GM21737 (cell line): ENCODE data around the gene SH3GL2.
"Not testable (repeated sequence)": the region's sequence is repeated elsewhere in the genome, so short reads cannot be mapped to it uniquely, and the experiment has no call there.

ENCODE experiments used
- ATAC-seq: cut with Tn5 transposase; IDR thresholded peaks from one replicate; pipeline ENCODE4 v1.9.1; 2021; ENCODE audit warnings: mild to moderate bottlenecking, moderate library complexity; ENCODE audit not compliant: unreplicated experiment

Gene SH3GL2

DNA sequence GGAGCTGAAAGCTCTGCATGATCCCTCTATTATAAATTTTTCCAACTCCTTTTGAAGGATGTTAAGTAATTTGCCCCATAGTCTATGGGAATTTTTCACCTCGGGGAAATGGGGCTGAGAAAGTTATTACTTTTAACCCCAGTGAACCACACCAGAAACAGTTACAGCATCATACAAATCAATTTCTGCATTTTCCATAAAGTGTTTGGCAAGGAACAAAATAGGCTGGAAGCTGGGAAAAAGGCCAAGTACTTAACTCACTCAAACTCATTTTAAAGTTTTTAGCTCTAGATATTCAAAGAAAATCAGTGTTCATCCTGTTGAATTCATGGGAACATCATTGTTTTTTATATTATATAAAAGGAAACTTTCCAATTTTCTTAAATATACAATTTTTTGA lies 160.9 kb downstream of the SH3GL2 start:
- ATAC-seq, result no peak

DNA sequence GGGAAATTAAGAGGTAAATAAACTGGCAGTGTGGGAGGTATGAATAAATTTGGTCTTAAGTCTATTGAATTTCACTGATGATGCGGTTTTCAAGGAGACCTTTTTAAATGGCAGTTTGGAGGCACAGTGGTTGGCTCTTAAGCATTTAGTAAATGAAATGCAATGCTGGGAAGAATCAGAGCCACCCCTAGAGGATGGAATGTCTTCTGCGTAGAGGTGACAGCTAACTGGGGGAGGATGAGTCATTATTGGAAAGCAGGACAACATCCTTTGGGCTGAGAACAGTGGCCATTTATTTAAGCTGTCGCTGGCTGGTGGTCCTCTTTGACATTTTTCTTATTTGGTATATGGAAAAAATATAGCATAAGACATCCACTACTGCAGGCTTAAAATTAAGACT lies 163.2 kb downstream of the SH3GL2 start:
- ATAC-seq, result no peak

GRCh38 chr9:17744786-17745185 lies 165.9 kb downstream of the SH3GL2 start:
- ATAC-seq, result no peak

GRCh38 chr9:17750269-17750668 lies 171.4 kb downstream of the SH3GL2 start:
- ATAC-seq, result no peak

DNA sequence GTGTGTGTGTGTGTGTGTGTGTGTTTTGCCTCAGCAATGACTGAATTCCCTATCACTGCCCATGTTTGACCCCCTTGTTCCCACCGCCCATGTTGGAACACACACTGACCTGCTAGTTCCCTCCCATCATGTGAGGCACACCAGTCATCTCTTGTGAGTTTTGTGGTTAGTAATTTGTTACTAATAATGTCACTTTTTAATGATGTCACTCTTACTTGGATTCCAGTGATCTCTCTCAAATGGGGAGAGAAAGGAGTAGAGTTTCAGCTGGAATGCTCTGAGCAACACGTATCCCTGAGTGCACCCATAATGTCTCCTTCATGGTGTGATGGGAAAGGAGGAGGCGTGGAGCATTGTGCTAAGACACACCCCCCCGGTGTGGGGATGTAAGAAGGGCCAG lies 172.6 kb downstream of the SH3GL2 start:
- ATAC-seq, result no peak

- ATAC-seq, result no peak
Measured at GRCh38 chr9:17752021-17752420, 173.2 kb downstream of the SH3GL2 start.

DNA sequence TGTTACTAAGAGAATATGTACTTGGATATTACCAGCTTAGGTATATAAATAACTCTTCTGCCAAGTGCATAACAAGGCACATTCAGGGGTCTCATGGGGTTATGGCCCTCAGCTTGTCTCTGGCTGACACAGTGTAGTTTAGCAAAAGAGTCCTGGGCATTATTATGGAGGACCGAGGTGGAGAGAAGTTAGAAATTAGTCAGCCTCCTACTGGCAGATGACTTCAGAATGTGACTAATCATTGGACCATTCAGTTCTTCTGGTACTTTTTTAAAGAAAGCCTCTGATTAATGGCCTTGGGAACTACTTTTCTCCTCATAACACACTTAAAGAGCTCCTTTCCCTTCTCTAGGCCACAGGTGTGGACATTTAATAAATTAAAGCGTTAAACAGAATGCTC lies 178.9 kb downstream of the SH3GL2 start:
- ATAC-seq, result no peak

DNA sequence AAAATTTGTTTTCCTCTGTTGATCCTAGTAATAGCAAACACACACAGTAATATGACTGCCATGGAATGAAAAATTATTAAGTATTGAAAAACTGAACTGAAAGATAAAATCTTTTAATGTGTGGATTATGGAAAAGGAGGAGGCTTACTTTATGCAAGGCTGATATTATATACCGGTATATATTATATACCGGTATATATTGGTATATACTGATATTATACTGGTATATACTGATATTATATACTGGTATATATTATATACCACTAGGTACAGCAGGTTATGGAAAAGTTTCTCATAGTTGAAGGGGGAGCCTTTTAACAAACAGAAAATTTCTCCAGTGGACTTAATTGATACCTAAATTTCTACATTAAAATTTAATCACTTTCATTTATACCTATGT lies 181.4 kb downstream of the SH3GL2 start:
- no peak for ATAC-seq

DNA sequence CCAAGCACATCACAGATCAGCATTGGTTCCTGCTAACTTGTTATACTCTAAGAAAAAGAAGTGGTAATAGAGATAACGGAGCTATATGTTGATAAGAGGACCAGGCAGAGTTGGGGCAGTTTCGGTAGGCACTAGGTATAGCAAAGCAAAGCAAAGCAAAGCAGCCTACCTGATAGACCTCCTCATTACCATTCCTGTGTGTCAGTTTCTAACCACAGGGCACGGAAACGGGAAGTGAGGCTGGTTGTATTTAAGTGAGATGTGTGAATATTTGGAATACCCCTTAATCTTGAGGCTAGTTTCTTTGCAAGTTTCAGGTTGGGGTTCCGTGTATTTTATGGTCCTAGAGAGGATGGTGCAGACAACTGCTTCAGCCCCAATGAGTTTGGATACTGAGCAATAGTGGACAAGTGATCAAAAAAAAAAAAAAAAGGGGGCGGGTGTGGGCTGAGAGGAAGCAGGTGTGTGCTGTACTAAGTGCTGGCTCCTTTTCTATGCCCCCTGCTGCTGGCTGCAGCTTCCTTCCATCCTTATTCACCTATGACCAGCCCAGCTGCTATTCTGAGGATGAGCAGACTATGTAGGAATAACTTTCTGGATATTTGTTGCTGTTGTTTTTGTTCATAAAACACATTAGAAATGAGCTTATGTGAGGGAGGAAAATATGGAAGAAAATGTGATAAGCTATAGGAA lies 183.3 kb downstream of the SH3GL2 start:
- no peak for ATAC-seq

GRCh38 chr9:17764306-17764705 lies 185.4 kb downstream of the SH3GL2 start:
- no peak for ATAC-seq

GRCh38 chr9:17765131-17765530 lies 186.3 kb downstream of the SH3GL2 start:
- ATAC-seq, result not testable (repeated sequence)

DNA sequence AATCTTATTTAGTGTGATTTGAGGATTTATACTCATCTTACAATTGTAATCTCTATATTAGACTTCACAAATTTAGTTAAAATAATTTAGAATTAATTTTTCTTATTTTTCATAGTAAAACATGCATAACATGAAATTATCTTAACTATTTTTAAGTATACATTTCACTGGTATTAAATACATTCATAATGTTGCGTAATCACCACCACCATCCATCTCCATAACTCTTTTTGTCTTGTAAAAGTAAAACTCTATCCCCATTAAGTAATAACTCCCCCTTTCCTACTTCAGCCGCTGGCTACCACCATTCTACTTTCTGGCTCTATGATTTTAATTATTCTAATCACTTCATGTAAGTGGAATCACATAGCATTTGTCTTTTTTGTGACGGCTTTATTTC lies 193.4 kb downstream of the SH3GL2 start:
- ATAC-seq, result no peak

GRCh38 chr9:17775656-17776055 lies 196.8 kb downstream of the SH3GL2 start:
- no peak for ATAC-seq

DNA sequence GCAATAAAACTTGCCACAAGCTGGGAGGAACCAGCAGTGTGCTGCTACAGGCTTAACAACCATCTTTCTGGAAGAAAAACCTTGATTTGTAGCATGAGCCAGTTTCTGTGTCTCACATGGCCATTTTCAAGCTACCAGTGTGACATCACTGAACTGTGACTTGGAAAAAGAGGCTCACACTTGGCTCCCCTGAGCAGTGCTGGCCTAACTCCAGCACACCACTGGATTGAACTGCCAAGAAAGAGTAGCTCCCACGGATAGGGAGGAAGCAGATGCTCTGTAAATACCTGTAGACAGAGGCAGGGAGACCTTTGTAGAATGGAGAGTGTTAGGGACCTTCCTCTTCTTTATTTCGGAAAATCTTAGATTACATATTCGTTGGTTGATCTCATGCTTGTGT lies 197.9 kb downstream of the SH3GL2 start:
- no peak for ATAC-seq

DNA sequence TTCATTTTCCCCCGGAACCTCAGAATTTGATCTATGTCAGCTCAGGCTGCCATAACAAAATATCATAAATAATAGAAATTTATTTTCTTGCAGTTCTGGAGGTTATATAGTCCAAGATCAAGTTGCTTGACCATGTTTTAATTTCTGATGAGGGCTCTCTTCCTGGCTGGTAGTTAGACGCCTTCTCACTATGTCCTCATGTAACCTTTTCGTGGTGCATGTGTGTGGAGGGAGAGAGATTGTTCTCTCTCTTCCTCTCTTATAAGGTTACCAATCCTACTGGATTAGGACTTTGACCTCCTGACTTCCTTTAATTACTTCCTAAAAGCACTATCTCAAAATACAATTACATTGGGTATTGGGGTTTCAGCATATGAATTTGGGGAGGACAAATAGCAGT lies 198.6 kb downstream of the SH3GL2 start:
- ATAC-seq, result no peak

- no peak for ATAC-seq
Measured at GRCh38 chr9:17782430-17783149, 203.7 kb downstream of the SH3GL2 start.

GRCh38 chr9:17783227-17783626 lies 204.4 kb downstream of the SH3GL2 start:
- no peak for ATAC-seq

DNA sequence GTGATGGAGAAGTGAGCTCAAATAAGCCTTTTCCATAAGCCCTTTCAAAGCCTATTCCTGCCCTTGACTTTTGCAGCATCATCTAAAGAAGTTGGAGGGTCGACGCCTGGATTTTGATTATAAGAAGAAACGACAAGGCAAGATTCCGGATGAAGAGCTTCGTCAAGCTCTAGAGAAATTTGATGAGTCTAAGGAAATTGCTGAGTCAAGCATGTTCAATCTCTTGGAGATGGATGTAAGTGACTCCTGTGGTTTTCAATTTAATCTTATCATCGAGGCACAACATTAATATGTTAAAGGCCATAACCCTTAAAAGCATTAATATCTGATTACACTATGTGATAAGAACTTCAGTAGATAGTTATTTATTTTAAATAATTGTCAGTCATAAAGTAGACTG lies 210.4 kb downstream of the SH3GL2 start:
- ATAC-seq, result no peak

DNA sequence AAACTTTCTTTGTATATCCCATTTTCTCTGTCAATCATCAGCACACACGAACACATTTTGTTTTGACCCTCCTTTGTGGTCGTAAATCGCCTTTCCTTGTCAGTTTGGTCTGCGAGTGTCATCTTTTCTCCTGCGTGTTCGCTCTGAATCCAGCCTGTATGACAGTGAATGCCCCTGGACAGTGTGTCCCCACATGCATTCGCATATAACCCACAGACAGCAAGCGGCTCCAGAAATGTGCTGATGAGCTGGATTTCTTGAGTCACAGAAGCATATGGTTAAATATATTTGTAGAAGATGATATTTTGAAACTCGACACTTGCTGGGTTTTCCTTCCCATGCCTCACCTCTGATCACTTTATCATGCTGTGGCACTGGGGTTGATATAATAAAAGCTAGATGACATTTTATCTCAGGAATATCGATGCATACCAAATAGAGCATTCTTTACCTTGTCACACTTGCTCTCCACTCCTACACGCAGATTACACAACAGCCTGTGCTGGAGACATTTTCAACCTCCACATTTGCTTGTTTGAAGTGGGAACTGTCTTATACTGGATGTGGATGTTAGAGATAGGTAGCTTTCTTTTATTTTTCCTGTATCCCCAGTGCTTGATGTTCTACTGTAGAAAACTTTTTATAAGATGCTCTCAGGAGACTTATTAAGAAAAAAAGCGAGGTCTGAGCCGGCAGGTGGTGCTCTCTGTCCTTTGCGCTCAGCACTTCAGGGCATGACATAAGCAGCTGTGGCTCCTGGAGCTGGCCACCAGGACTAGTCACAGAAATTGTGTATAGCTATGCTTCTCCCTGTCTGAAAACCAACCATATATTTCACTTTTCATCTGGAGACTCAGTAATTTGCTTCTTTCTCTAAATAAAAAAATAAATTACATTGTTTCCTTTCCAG lies 215.1 kb downstream of the SH3GL2 start:
- ATAC-seq, result no peak

- ATAC-seq, result no peak
Measured at GRCh38 chr9:17795744-17796143, 216.9 kb downstream of the SH3GL2 start.

DNA sequence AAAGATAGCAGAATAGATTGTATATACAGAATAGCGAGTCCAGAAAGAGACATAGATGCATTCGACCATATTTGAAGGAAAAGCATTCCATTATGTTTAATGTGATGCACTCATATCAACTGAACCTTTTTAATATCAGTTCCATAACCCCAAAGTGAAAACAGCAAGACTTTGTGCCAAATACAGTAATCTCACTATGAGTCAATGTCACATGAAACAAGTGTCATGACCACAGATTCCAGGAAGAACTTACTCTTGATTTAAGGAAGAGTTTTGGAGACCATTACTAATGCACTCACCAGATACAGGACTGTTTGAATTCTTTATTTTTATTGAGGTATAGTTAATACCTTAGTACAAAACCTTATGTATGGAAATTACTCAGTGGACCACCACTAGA lies 220.5 kb downstream of the SH3GL2 start:
- no peak for ATAC-seq

- no peak for ATAC-seq
Measured at GRCh38 chr9:17800418-17800817, 221.6 kb downstream of the SH3GL2 start.
